Smooth muscle cell of the brain vasculature (primary cell): ENCODE data around the gene PDE6C.

Source experiments
- DNase-seq: peaks from one replicate; pipeline ENCODE4 v3.0.0-alpha.2; 2012; ENCODE audit warnings: low read depth, low spot score

PDE6C gene

DNA sequence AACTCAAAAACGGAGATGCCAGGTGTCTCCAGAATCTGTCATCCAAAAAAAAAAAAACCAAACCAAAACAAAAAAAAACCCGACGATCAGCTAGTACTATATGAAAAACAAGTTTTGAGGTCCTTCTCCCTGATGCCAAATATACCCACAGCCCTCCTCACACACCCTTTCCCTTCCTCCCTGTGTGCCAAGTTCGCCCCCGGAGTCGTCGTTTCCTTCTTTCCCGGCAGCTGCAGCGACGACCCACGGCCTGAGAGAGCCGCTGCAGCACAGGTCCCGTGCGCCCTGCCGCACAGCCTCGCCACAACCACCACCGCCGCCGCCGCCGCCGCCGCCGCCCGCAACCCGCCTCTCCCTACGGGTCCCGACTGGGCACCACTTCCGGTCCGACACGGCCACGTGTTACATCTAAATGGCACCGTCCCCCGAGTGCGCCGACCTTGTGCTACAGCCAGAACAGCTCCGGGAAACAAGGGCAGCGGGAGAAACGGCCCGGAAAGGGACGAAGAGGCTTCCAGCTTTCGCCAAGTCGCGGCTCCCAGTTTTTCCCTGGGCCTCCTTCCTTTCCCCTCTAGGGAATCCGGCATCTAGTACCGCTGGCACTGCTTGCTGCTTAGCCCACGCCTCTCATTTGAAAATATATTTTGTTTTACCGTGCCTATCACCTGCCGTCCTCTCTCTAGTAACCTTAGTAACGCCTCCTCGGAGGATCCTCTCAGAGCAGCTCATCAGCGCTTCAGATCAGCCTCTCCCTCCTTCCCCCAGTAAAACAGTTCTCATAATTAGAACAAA is 90.1 kb downstream of the PDE6C start, which contains the start of gene FRA10AC1:
FRA10AC1 (minus strand) TSS at position 383 of the 792 bp plus-strand sequence. CDS start 2,486 bp downstream, outside the sequence.
- peak; percentile 87 for DNase-seq

DNA sequence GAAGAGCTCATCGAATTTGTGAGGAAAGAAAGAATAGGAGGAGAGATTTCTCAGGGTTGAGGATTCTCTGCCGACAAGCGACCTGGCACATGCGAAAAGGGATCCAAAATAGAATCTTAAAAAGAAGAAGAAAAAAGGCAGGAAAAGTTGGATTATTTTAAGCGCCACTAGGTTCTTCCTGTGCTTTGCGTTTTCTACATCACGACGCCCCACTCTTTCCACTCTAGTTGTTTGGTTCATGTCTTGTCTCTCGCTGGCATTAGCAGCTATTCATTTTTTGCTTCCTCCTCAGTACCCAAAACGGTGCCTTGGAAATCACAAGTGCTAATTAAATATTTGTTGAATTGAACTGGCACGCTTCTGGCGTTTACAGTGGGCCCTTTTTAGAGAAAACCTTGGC is 90.7 kb downstream of the PDE6C start:
- no peak for DNase-seq

DNA sequence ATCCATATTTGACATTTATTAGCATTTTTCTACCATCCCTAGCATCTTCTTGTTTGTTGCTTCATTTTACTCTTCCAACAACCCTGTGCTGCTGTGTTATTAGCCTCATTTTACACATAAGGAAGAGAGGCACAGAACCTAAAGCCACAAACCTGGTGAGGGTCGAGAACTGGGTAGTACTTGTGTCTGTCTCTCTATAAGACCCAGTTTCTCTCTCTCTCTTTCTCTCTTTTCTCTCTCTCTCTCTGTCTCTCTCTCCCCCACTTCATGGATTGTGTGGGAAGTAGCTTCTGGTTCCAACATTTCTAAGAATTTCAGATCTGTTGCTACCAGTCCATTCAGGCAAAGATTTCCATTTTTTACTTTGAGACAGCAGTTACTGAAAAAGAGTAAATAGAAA is 91.5 kb downstream of the PDE6C start:
- no peak for DNase-seq

DNA sequence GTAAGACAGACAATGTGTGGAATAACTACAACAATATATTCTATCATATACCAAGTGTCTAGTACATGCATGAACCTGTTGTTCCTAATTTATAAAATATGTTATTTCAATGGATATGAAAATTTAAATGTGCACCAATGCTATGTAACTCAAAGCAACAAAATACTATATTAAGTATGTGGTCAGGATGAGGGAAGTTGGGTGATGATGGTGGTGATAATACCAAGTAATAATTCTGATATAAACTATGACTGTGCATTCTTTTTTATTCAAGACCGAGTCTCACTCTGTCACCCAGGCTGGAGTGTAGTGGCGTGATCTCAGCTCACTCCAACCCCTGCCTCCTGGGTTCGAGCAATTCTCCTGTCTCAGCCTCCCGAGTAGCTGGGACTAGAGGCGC is 92.1 kb downstream of the PDE6C start:
- DNase-seq: no peak

DNA sequence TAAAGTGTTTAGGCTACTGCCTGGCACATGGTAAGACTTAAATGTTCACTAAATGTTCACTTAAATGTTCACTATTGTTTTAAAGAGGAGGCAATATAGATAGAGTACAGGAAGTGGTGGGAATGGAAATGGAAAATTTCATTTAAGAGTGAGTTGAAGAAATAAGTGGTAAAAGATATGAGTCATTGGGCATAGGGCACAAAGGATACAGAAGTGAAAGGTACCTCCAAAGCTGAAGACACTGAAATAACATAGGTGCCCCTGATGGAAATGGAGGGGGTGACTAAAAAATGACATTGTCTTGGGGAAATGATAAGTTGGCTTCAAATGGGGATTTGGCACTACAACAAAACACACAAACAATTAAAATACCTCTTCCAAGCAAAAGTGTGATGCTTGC is 95.3 kb downstream of the PDE6C start:
- DNase-seq: no peak

DNA sequence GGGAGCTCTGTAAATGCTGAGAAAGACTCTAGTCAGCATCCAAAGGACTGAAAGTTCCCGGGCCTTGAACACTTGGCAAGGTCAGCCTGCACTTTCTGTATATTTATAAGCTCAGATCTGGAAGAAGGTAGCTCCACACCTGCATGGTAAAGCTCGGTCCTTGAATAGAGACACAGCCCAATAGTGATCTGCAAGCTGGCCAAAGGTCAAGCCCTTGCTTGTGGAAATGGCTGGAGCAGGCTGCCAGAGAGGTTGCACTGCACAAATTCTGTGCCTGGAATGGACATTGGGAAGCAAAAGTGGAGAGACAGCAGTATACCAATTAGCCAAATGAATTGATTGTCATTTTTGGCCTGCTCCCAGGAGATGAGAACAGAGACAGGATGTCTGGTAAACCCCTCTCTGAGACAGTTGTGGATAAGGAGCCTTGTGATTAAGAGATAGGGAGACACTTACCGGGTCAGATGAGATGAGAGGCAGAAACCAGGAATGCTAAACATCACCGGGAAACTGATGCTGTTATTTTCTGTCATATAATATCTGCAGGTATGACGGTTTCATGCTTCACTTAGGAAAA is 98.1 kb downstream of the PDE6C start:
- no peak for DNase-seq

DNA sequence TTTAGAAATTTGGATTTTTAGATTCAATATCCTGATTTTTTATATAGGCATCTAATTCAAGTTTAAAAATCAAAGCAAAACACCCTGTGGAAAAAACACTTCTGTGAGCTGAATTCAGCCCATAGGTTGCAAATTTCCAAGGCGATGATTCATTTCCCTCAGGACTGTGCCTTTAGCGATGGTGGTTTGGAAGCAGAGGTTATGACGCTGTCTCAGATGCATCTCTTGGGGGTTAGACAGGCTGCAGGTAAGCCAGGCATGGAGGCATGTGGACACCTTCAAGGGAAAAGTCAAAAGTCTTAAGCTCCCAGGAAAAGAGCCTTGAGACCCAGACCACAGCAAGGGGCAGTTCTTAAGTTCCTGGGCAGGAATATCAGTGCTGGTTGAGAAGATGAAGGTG is 99.6 kb downstream of the PDE6C start:
- DNase-seq: no peak

DNA sequence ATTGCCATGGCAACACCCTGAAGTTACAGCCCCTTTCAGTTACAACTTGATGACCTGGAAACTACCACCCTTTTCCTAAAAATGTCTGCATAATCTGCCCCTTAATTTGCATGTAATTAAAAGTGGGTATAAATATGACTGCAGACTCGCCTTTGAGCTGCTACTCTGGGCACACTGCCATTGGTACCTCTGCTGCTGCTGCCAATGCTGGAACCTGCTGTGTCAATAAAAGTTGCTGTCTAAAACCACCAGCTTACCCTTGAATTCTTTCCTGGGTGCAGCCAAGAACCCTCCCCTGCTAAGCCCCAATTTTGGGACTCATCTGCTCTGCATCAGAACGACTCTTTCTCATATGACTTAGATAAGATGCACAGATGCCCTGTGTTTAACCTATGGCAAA is 100.3 kb downstream of the PDE6C start:
- DNase-seq: no peak

DNA sequence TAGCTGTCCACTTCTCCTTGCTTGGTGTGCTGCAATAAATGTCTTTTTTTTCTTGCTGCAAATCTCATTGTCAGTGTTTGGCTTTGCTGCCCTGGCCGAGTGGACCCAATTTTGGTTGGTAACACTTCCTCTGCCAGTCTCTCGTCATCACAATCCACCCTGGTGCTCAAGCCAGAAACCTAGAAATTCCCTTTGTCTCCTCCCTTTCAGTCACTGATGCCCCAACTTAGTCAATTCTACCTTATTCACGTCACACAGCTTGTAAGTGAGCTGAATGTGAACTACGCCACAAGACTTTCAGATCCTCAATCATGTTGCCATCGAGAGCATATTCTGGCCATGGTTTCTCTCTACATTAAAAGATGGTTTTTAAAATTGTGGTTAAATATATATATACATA is 103.0 kb downstream of the PDE6C start:
- DNase-seq: no peak
